CD4-positive, alpha-beta T cell treated with Interleukin-6 for 4 hours (primary cell): ENCODE measurements around the gene REC114.

Experiments used
- DNase-seq: peaks from one replicate; pipeline ENCODE4 v3.0.0-alpha.2; 2020; ENCODE audit warnings: mixed read lengths

Gene REC114

DNA sequence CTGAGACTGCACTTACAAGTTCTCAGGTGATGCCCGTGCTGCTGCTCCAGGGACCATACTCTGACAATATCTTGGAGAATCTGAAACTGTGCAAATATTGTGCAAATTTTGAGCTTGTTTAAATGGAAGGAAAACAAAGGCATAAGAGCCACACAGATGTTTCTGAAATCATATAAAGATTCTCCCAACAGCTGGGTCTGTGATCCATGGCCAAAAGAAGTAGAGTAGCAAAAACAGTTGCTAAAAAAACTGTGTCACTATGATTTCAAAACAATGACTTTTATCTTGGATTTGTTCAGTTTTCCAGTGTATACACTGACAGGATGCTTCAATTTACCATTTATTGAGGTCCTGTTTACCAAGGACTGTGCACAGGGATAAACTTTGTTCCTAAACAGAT lies 164.9 kb downstream of the REC114 start:
- DNase-seq: no peak

DNA sequence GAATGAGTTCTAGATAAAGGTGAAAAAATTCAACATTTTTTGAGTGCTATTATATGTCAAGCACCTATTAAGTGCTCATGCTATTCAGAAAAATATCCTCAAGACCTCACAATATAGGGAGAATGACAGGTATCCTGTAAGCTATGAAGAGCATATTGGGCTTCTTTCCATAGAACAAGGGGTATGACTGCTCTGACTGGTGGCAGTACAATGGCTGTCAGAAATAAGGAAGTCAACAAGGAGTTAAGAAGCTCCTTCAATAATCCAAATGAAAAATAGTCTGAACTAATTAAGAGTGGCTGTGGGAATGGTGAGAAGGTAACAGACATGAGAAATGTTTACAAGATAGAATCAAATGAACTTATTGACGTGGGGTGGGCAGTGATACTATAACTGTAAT lies 165.5 kb downstream of the REC114 start:
- DNase-seq: no peak

DNA sequence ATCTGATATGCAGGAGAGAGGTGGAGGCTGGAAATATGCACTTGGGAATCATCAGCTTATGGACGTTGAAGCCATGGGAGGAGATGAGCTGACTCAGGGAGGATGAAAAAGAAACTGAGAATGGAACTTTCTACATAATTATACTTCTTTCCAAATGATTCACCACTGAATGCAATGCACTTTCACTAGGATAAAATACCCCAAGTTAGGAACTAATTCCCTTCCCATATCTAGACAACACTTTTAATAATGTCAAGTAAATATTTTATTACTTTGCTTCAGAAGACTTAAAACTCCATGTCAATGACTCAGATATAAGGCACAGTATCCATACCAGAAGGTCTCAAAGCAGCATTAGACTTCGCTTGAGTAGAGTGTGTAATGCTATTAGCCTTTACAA lies 166.0 kb downstream of the REC114 start:
- DNase-seq: no peak
